ENCODE data around the gene VANGL2. TPM values are rescaled to one million over a fixed set of nuclear protein-coding genes. Genes with fewer than 3 reads are reported as not detected.

Gene VANGL2
- total and polyA plus RNA-seq, 2 of the 8 experiments (the other 6 are each of a cell fraction or from before 2014, with no cell fraction given): 62.5 to 118 TPM

- Histone ChIP-seq H3K36me3 (ENCODE audit: control insufficient read depth in 2 of 4, insufficient read depth in 4 of 4, low read length in 3 of 4) (no peaks in the 10 kb centered on the region), H3K27me3 (replicated peaks in 1 of 4; ENCODE audit: control insufficient read depth in 3 of 4, extremely low read depth in 1 of 4, insufficient read depth in 3 of 4, low read length in 3 of 4) (no peaks in the 10 kb centered on the region), H3K9me3 (ENCODE audit: insufficient read depth in 2 of 2, low read depth in 1 of 2, low read length in 1 of 2) (no peaks in the 10 kb centered on the region), H3K79me1 (ENCODE audit: low read depth, low read length) (no peaks in the 10 kb centered on the region), H3K4me2 (ENCODE audit: insufficient read depth in 1 of 2, low read depth in 2 of 2, low read length in 2 of 2) (no peak overlapping the region), H3K23me2 (ENCODE audit: low read depth, low read length) (no peaks in the 10 kb centered on the region), H3K9ac (replicated peaks in 1 of 4; ENCODE audit: extremely low read depth in 1 of 4, low read depth in 3 of 4, low read length in 3 of 4) (no peak overlapping the region), H3K23ac (ENCODE audit: insufficient read length) (no peak overlapping the region), H4K8ac (ENCODE audit: extremely low read depth, insufficient read depth, low read length) (no peak overlapping the region), H2BK120ac (replicated peaks; ENCODE audit: low read depth, low read length) (no peak overlapping the region), H2AK5ac (ENCODE audit: low read depth, low read length) (no peak overlapping the region), H2AFZ (ENCODE audit: low read length) (peak overlapping the region; percentile 67), H3K27ac (ENCODE audit: low read depth, low read length) (no peak overlapping the region), H2BK20ac (ENCODE audit: low read length) (no peak overlapping the region), H3K56ac (replicated peaks; ENCODE audit: insufficient read length, low read depth, low read length) (no peak overlapping the region), H3K4me1 (replicated peaks in 1 of 4; ENCODE audit: control insufficient read depth in 3 of 4, insufficient read depth in 4 of 4, low read length in 3 of 4) (peaks cover 0 to 7% (median 3%) of the 10 kb centered on the region in 4 experiments; a peak in 3 of 7 replicates), H4K5ac (ENCODE audit: insufficient read length, low read depth, low read length) (no peak overlapping the region), H2BK12ac (ENCODE audit: low read depth, low read length) (no peak overlapping the region), H3K4me3 (ENCODE audit: extremely low read depth in 1 of 4, insufficient read depth in 2 of 4, low read depth in 3 of 4, low read length in 4 of 4) (no peak overlapping the region), H4K91ac (replicated peaks; ENCODE audit: insufficient read length, low read length) (no peak overlapping the region), H3K79me2 (ENCODE audit: control insufficient read depth in 1 of 2, insufficient read depth in 2 of 2, low read length in 2 of 2) (no peaks in the 10 kb centered on the region), H2BK15ac (ENCODE audit: low read length) (no peak overlapping the region), H2BK5ac (ENCODE audit: low read depth, low read length) (no peak overlapping the region), H3K18ac (ENCODE audit: extremely low read depth, low read length) (no peak overlapping the region), H4K20me1 (replicated peaks in 1 of 2; ENCODE audit: control insufficient read depth in 1 of 2, insufficient read depth in 2 of 2, low read length in 2 of 2) (no peaks in the 10 kb centered on the region), H3K4ac (replicated peaks; ENCODE audit: insufficient read length, low read depth, low read length) (no peak overlapping the region), H3K14ac (ENCODE audit: insufficient read length) (no peak overlapping the region)
- WGBS, 2 experiments (ENCODE audit: extremely low coverage in 1 of 2, insufficient coverage in 1 of 2, insufficient read length in 1 of 2, insufficient replicate concordance in 2 of 2, low coverage in 1 of 2, low lambda C conversion rate in 2 of 2, missing lambda C conversion rate in 1 of 2): 90% methylated on average over 4 of the region's 4 CpGs; no CpG with 5 or more reads in 1 of the 2 experiments
- DNase-seq (ENCODE audit: low read depth in 1 of 2, low spot score in 2 of 2) (no peak), FAIRE-seq (peak; percentile 50)
- CTCF ChIA-PET (ENCODE audit: partially characterized antibody): no interaction called here
- POLR2A ChIA-PET (ENCODE audit: partially characterized antibody): no interaction called here
- no peak for TF ChIP-seq KDM4A (IDR thresholded peaks at IDR 0.05; ENCODE audit: low read depth, low read length, severe bottlenecking)
Measured at GRCh38 chr1:160460683-160461287, 60.4 kb downstream of the VANGL2 start.
